Measurements from ENCODE around the gene TMEM236. TPM values are rescaled to one million over a fixed set of nuclear protein-coding genes. Genes with fewer than 3 reads are reported as not detected.

TMEM236 gene
- polyA plus RNA-seq, 1 donor (not counting 4 experiments of a cell fraction or from before 2014, with no cell fraction given): 0.13 TPM

DNA sequence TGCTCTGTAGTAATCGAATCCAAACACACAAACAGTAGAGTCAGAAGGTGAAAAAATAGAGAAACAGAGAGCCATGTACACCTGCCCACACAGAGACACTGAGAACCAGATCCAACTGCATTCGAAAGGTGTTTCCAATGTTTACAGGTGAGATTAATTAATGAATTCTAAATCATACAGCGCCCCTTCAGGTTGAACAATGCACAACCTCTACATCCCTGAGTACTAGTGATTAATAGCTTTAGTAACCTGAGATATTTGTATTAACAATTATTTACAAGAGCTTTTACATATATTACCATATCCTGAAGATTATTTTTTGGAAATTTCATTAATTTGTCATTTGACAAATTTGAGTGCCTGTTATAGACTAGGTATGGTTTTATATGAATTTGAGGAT, 49.5 kb downstream of the TMEM236 start:
- Histone ChIP-seq H3K27ac (ENCODE audit: control insufficient read depth, insufficient read depth, low read length) (no peak overlapping the region), H4K20me1 (ENCODE audit: control insufficient read depth, extremely low read depth, insufficient read depth, low read length) (no peaks in the 10 kb centered on the region), H3K9me3 (ENCODE audit: control insufficient read depth, low read depth, low read length) (no peaks in the 10 kb centered on the region), H2AFZ (ENCODE audit: control insufficient read depth, low read length) (no peak overlapping the region), H3K79me2 (ENCODE audit: control insufficient read depth, insufficient read depth, low read length) (no peaks in the 10 kb centered on the region), H3K4me3 (ENCODE audit: control insufficient read depth in 2 of 3, extremely low read depth in 1 of 3, insufficient read depth in 2 of 3, low read depth in 1 of 3, low read length in 3 of 3) (no peak overlapping the region), H3K36me3 (ENCODE audit: control insufficient read depth in 2 of 2, extremely low read depth in 1 of 2, insufficient read depth in 2 of 2, low read length in 2 of 2) (no peaks in the 10 kb centered on the region), H3K9me1 (ENCODE audit: control insufficient read depth, extremely low read depth, insufficient read depth, low read length) (no peaks in the 10 kb centered on the region), H3K4me1 (ENCODE audit: control insufficient read depth, extremely low read depth, insufficient read depth, low read length) (no peaks in the 10 kb centered on the region), H3K4me2 (ENCODE audit: control insufficient read depth, extremely low read depth, insufficient read depth, low read depth, low read length) (no peak overlapping the region), H3K27me3 (ENCODE audit: control insufficient read depth, extremely low read depth, insufficient read depth, low read length) (no peaks in the 10 kb centered on the region), H3K9ac (ENCODE audit: control insufficient read depth, extremely low read depth, insufficient read depth, low read length) (no peak overlapping the region)
- DNase-seq (ENCODE audit: low read depth, low spot score) (no peak), FAIRE-seq (no peak)
- TF ChIP-seq EZH2 (IDR thresholded peaks at IDR 0.05; ENCODE audit: low read length) (no peak), CTCF (optimal IDR thresholded peaks at IDR 0.05 in 1 of 3, IDR thresholded peaks at IDR 0.05 in 1 of 3, conservative IDR thresholded peaks at IDR 0.05 in 1 of 3; ENCODE audit: extremely low read depth in 1 of 3, insufficient read depth in 2 of 3, low read length in 3 of 3) (no peak)
- dilution Hi-C loops (cut with MboI; ENCODE audit: extremely low pct_ligation_motif_present, low sequenced_read_pairs): no loop called here

DNA sequence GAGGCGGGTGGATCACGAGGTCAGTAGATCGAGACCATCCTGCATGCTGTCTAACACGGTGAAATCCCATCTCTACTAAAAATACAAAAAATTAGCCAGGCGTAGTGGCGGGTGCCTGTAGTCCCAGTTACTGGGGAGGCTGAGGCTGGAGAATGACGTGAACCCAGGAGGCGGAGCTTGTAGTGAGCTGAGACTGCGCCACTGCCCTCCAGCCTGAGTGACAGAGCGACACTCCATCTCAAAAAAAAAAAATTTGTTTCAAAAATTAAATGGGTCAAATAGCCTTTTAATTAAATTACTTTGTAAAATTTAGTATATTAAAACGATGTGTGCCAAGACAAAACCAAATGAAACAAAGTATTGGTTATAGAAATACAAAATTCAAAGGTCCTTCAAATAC, 50.3 kb downstream of the TMEM236 start:
- FAIRE-seq (no peak), DNase-seq (ENCODE audit: low read depth, low spot score) (no peak)
- H3K9ac ChIP-seq (ENCODE audit: control insufficient read depth, extremely low read depth, insufficient read depth, low read length): no peak overlapping the region
- TF ChIP-seq EZH2 (IDR thresholded peaks at IDR 0.05; ENCODE audit: low read length) (no peak), CTCF (optimal IDR thresholded peaks at IDR 0.05 in 1 of 3, IDR thresholded peaks at IDR 0.05 in 1 of 3, conservative IDR thresholded peaks at IDR 0.05 in 1 of 3; ENCODE audit: extremely low read depth in 1 of 3, insufficient read depth in 2 of 3, low read length in 3 of 3) (no peak)
- no peaks in the 10 kb centered on the region for H3K4me1 ChIP-seq (ENCODE audit: control insufficient read depth, extremely low read depth, insufficient read depth, low read length)
- dilution Hi-C loops (cut with MboI; ENCODE audit: extremely low pct_ligation_motif_present, low sequenced_read_pairs): no loop called here
- no peak overlapping the region for H3K4me3 ChIP-seq (ENCODE audit: control insufficient read depth in 2 of 3, extremely low read depth in 1 of 3, insufficient read depth in 2 of 3, low read depth in 1 of 3, low read length in 3 of 3)
- H4K20me1 ChIP-seq (ENCODE audit: control insufficient read depth, extremely low read depth, insufficient read depth, low read length): no peaks in the 10 kb centered on the region
- no peaks in the 10 kb centered on the region for H3K27me3 ChIP-seq (ENCODE audit: control insufficient read depth, extremely low read depth, insufficient read depth, low read length)
- no peaks in the 10 kb centered on the region for H3K9me1 ChIP-seq (ENCODE audit: control insufficient read depth, extremely low read depth, insufficient read depth, low read length)
- no peak overlapping the region for H3K27ac ChIP-seq (ENCODE audit: control insufficient read depth, insufficient read depth, low read length)
- no peaks in the 10 kb centered on the region for H3K79me2 ChIP-seq (ENCODE audit: control insufficient read depth, insufficient read depth, low read length)
- H2AFZ ChIP-seq (ENCODE audit: control insufficient read depth, low read length): no peak overlapping the region
- H3K9me3 ChIP-seq (ENCODE audit: control insufficient read depth, low read depth, low read length): no peaks in the 10 kb centered on the region
- H3K36me3 ChIP-seq (ENCODE audit: control insufficient read depth in 2 of 2, extremely low read depth in 1 of 2, insufficient read depth in 2 of 2, low read length in 2 of 2): no peaks in the 10 kb centered on the region
- no peak overlapping the region for H3K4me2 ChIP-seq (ENCODE audit: control insufficient read depth, extremely low read depth, insufficient read depth, low read depth, low read length)
